Stimulated activated CD4-positive, alpha-beta T cell treated with anti-CD3 and anti-CD28 coated beads, TNF-alpha, amount 100 ng/mL, for 1 hour (primary cell): ENCODE results near the gene PAX6.

ENCODE experiments used
- DNase-seq, 3 donors: peaks; one replicate each; pipeline ENCODE4 v3.0.0-alpha.2; 2020; ENCODE audit warnings: low read depth in 3 of 3, low spot score in 1 of 3

Gene PAX6

DNA sequence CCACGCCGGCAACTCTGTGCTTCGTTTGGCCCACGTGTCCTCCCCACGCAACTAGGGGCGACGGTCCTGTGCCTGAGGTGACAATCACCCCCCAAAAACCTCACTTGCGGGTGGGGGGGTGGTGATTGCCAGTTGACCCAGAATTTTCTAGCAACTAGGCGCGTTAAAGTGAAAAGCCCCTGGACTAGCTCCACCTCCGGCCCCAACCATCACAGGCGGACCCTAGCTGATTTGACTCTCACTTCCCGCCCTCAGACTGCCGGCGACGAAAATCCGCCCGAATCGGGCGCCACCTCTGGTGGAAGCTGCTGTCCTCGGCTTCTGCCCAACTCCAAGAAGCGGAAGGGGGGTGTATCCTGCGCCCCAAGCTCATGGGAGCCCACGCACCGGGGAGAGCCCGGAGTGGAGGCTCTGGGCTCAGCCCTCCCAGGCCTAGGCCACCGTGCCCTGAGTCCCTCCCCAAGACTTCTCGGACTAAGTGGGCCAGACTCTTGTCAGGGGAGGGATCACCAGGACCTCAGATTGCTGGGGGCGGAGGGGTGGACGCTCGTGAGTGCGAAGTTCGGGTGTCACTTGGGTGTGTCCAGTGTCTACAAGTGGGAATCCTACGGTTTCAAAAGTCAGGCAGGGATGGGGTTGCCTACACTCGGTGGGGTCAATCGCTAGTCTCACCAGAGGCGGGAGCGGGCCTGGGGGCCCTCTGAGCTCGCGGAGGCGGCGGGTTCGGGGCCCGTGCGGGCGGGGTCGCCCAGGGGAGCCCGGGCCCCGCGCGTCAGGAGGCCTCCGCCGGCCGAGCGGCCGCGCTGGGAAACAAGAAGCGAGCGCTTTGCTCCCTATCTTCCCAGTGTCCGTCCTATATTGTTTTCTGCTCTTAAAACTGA, 12.3 kb downstream of the PAX6 start:
- no peak for DNase-seq

DNA sequence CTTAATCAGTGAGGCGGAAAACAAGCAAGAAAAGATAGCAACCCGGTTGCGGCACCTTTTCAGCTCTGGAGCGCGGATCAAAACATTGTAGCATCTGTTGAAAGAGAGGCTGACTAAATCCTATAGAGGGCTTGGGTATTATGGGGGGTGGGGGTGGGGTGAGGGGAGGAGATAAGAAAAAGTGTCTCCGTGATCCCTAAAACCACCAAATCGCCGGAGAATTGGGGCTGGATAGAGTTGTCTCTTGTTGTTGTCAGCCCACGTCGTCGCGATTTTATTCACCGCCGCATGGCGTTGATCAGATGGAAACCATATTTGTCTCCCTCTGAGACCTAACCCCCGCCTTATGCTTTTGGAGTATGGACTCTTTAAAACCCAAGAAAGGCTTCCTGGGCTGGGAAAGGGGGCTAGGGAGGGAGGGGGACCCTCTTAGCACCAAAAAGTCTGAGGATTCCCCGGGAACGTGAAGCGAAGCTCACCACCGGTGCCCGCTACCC, 13.0 kb downstream of the PAX6 start:
- no peak for DNase-seq

DNA sequence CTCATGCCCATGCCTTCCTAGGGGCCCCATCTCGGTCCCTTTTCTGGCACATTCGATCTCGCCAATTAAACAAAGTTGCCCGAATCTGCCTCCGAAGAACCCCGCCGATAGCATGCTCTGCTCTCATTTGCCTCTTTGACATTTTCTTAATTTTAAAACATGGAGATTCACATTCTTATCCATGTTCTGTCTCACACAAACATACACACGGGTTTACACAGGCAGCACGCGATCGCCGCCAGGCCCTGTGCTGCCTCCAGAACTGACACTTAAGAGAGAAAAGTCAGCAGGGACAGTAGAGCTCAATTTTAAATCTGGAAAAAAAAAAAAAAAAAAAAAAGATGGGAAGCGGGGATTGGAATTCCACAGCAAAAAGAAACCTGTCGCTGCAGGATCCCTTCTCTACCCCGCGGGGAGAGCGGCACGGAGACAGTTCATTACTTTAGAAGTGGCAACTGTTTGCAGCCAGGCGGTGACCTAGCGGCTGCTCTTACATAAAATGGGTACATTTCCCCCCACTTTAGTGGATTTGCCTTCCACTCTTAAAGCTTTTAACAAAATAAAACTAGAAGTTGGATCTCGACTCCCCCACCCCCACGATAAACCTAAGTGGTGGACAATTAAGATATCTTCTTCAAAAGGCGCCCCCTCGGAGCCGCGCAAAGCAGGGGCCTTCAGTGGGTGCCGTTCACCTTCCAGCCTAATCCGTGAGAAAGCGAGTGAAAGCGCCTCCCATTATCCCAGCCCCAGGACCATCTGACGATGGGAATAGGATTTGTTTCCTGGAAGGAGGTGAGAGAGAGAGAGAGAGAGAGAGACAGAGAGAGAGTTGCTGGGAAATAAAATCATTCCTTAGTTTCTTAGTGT, 13.7 kb downstream of the PAX6 start:
- no peak for DNase-seq

GRCh38 chr11:31796499-31797189, 14.5 kb downstream of the PAX6 start:
- no peak for DNase-seq

DNA sequence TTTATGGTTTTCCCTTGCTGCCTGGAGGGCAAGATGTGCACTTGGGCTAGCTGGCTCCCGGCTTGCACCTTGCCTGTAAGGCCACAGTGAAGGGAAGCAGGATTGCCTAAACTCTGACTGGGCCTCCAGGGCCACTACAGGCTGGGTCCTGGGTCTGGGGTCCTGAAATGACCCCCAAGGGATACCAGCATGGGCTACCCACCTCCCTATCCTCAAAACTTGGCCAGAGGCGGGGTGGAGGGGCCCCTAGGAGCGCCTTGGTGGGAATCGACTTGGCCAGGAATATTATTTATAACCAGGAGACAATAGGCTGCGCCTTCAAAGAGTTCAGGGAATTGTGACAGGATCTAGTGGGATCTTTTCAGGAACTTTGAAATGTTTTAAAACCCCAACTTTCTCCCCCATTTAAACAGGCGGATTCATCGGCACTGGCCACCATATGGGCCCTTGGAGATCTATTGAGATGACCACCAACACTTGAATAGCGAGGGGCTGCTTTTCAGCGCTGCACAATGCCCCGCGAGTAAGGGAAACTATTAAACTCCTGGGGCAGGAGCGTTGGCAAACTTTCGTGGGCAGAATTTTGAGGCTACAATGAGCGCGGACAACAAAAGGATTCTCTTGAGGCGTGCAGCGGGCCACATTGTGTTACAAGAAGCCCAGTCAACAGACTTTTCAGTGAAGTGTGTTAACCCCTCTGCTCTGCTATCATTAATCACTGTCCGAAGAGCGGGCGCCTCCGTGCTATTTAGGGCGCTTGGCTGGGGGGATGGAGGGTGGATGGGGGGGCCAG, 15.2 kb downstream of the PAX6 start:
- DNase-seq, result no peak

GRCh38 chr11:31794548-31794947, 16.6 kb downstream of the PAX6 start:
- DNase-seq, result no peak

GRCh38 chr11:31793264-31793663, 17.9 kb downstream of the PAX6 start:
- DNase-seq, result no peak

GRCh38 chr11:31792456-31792855, 18.7 kb downstream of the PAX6 start:
- DNase-seq, result no peak

- DNase-seq, result no peak
These were observed 19.1 kb downstream of the PAX6 start for GRCh38 chr11:31792036-31792435.

DNA sequence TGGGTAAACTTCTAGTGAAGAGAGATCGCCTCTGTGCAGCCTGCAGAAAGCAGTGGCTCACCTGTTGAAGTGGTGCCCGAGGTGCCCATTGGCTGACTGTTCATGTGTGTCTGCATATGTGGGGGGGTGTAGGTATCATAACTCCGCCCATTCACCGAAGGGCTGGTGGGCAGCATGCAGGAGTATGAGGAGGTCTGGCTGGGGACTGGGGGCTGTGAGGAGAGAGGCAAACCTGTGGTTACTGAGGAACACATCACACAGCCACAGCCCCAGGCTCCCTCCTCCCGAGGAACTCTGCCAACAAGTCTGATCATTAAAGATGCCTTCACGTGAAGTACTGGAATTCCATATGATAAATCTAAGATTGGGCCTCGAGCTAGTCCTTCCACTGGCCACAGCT, 20.5 kb downstream of the PAX6 start:
- DNase-seq, result no peak

DNA sequence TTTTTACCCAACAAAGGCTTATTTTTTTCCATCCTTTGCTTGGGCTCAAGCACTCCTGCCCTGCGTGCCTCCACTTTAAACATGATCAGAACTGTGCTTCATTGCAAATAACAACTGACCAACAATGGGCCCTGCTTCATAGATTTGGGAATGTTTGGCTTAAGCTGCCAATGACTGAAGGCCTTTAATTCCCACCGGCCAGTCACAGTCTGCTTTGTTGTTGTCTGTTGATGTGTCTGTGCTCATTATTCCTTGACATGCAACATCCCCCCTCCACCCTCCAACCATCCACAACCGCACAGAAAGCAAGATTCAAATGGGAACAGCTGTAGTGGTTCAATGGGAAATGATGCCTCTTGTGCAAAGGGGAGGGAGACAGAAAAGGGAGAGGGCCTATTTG, 23.0 kb downstream of the PAX6 start:
- DNase-seq, result no peak

GRCh38 chr11:31786996-31787685, 24.0 kb downstream of the PAX6 start:
- no peak for DNase-seq

DNA sequence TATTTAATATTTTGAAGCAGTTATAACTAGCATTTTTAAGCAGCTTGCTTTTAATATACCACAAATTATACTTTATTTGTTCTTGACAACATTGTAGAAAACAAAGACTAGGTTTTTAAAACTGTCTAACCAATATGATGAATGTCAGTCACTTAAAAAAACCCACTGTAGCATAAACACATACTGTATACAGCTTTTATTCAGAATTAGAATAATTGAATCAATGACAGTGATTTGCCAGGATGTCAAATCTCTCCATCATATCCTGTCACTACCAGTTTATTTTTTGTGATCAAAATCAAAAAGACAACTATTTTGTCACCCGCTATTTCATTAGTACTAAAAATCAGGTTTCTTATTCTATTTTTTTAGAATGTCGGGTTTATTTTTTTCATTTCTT, 26.5 kb downstream of the PAX6 start:
- DNase-seq, result no peak

DNA sequence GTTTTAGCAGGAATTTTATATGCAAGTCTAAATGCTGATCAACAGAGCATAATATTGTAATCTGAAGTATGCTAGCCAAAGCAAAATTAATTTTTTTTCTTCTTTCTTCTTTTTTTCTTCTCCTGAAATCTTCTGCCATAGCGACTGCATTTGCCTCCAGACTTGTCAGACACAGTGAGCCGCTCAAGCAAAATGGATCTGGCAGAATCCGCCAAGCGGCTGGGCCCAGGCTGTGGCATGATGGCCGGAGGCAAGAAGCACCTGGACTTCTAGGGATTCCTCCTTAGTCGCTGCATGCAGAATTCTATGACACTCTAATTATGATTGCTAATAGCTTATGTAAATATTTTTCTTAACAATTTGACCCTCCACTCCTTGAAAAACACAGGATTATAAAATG, 27.9 kb downstream of the PAX6 start:
- DNase-seq, result no peak

DNA sequence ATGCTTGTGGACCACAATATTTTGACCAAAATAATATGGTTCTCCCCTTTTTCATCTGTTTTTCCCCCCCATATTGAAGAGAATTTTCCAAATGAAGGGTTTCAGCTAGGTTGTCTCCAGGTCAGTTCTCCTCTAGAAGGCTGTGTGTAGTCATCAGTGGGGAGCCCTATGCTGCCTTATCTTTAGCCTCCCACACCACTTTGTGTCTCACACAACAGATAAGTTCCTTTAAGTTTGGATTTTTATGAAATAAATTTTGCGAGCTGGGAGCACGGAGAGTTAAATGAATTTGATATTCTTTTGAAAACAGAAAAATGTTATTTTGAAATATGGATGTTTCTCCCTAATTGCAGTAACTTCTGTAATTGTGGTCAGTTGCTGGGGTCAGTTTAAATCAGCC, 28.9 kb downstream of the PAX6 start:
- no peak for DNase-seq

DNA sequence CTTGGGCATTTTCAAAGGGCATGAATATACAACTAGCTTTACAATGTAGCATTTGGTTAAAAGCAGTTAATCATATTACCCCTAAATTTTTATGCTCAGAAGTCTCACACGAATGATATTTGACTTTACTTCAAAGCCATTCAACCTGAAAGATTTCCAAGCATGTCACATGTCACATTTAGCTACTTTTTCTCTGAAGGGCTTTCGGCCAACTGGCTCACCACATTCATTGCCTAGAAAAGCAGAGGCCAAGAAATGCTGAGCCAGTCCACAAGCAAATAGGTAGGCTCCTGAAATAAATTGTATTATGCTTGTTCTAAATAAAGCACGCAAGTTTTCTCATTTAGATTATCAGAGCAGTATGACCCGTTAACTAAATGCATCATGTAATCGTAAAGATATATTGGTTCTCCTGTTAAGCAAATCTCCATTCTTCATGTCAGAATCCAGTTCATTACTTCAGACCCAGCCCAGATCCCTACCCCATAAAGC, 30.6 kb downstream of the PAX6 start:
- no peak for DNase-seq

DNA sequence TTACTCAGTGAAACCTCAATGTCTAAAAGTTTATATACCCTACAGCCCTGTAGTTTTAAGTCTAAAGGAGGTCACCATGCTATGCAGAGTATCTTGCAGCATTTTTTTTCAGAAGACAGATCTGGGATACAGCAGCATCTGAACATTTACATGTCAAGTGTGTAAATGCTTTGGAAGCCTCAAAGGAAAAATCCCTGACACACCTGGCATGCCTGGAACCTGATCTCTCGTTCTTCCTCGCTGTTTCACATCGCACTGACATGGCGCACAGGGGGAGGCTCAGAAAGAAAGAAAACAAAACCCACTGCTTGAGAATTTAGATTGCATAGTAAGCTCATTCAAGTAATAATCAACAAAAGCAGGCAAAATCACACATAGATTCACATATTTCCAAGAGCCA, 31.0 kb downstream of the PAX6 start:
- DNase-seq, result no peak

- no peak for DNase-seq
These were observed 31.7 kb downstream of the PAX6 start for GRCh38 chr11:31779374-31779791.

- no peak for DNase-seq
These were observed 38.7 kb downstream of the PAX6 start for GRCh38 chr11:31772412-31772811.
